HG03469 (cell line): ENCODE data around the gene FAM180A.

Source experiments
- ATAC-seq: cut with Tn5 transposase; IDR thresholded peaks from one replicate; pipeline ENCODE4 v1.9.1; 2021; ENCODE audit warnings: mild to moderate bottlenecking, moderate library complexity, moderate number of reproducible peaks; ENCODE audit not compliant: unreplicated experiment

FAM180A gene

DNA sequence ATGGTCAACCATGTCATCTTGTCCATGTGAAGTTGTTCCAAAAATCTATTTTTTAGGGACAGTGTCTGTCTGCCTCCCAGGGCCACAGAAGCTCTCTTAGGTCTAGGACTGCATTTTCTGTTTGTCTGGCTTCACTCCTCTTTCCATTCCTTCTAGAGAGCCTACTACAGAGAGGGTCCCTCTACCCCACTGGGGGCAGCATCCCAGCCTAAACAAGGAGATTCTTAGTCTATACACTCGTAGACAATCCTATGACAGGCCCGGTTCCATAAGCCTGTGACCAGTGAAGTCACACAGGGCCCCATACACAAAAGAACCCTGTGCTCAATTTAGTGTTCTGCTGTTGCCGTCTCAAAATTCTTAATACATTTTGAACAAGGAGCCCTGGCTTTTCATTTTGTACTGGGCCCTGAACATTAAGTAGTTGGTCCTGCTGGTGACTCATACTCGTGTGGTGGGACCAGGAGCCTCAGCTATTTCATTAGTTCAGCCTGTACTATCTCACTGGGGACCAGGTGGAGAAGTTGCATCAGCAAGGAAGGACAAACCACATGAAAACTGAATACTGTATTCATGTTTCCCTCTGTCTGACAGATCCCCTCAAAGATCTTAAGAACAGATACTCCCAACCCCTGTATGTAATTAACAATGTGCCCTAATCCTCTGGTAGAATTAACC is 23.5 kb upstream of the FAM180A start:
- ATAC-seq: no peak

DNA sequence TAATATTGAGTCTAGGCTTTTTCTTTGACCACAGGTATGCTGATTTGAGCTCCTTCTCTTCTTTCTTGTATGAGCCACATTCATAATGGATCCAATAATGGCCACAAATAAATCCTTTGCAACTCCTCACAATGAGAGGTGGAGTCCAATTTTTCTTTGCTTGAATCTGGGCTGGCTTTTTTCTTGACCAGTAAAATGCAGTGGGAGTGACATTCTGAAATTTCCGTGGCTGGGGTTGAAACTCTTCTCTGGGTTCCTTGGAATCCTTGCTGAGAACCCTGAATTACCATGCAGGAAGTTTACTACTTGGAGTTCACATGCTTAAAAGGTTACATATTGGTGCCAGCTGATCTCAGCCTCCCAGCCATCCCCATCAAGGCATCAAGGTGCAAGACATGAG is 22.4 kb upstream of the FAM180A start:
- ATAC-seq: no peak

DNA sequence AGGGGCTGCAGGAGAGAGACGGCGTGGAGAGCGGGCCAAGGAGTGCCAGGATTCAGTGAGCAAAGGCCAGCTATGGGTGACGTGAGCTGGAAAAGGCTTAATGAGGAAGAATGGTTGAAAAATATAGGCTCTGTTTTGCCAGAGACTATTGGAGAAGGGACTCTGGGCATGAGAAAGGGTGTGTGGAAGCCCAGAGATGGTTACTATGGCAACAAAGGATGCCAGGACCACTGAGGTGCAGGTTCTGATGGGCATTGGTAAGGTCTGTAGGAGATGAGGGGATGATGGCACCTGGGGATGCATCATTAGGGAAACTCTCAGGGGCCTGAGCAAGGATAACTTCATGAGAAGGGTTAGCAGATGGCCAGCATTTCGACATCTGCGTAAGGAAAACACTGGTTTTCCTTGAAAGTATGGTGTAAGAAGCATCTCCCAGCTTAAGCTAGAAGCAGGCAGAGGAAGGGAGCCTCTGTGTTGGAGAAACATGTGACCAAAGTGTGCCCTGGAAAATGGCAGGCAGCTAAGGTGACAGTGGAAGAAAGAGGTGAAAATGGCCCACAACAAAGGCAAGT is 21.6 kb upstream of the FAM180A start:
- ATAC-seq: no peak

DNA sequence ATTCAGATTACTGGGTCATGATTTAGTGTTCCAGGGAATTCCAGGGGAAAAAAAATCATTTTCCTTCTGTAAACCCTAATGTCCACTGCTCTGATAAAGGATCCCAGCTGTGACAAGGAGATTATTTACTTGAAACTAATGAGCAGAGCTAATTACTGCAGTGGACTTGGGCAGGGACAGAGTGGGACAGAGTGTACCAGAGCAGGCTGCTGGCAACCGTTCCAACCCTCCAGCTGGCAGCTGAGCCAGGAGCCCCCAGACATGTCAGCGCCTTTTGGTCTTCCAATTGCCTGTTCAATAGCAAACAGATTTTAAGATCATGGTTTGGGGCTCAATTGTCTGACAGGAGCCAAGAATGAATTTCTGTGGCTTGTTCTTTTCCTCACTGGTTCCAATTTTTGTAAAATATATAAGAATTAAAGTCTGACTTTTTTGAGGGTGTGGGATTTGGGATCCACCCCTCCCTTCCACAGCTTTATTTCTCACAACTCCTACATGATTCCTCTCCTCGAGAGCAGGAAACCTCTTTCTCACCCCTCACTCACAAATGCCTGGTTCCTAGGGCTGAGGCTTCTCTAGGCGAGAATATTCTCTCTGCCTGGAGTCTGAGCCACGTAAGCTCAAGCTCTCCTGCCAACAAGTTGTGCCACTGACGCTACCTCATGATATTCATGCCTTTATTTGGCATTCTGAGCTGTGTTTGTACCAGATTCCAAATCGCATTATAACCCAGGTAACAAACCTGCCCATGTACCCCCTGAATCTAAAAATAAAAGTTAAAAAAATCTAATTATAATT is 20.6 kb upstream of the FAM180A start:
- no peak for ATAC-seq

DNA sequence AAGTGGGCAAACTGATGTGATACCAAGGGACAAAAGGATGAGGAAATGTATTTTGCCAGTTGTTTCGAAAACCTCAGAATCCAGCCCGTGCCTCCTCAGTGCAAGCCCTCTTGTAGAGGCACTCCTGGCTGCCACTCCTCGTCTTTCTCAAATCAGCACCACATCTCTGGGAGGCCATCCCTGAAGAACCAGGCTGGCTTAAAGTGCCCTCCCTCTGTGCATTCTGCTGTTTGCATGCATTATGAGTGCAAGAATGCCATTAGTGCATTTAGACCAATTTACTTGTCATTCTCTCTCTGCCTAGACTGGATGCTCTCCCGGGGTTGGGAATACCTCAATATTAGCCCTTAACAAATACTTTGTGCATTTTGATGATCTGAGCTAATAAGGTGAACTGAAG is 19.9 kb upstream of the FAM180A start:
- ATAC-seq: no peak

DNA sequence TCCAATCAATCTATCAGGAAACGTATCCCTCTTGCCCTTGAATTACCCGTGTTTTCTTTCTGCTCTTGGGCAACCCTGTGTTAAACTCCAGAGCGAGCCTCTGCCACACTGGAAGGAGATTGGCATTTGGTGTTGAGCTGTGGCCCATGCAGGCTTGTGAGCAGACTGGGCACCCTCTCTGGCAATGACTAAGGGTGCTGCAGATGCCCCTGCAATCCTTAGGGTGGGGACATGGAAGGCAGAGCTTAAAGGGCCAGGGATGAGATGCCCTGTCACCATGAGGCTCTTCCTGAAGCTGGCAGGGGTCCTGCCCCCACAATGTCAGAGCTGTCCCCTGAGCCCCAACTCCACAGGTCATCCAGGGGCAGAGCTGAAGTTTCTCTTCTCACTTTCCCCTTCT is 19.5 kb upstream of the FAM180A start:
- ATAC-seq: no peak

DNA sequence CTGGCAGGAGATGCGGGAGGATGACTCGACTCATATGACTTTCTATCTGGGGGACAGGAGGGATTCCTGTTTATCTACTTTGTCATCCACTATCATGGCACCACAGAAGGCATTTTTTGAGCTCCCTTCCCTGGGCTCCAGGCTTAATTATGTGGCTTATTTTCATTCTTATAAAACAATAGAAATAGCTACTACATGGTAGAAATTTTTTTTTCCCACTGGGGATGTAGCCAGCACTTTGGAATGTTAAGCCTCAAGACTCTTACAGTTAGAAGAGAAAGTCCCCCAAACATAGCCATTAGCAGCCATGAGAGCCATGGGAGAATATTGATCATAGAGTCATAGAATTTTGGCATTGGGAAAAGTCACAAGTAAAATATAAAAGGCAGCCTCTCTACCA is 14.6 kb upstream of the FAM180A start:
- ATAC-seq: no peak

DNA sequence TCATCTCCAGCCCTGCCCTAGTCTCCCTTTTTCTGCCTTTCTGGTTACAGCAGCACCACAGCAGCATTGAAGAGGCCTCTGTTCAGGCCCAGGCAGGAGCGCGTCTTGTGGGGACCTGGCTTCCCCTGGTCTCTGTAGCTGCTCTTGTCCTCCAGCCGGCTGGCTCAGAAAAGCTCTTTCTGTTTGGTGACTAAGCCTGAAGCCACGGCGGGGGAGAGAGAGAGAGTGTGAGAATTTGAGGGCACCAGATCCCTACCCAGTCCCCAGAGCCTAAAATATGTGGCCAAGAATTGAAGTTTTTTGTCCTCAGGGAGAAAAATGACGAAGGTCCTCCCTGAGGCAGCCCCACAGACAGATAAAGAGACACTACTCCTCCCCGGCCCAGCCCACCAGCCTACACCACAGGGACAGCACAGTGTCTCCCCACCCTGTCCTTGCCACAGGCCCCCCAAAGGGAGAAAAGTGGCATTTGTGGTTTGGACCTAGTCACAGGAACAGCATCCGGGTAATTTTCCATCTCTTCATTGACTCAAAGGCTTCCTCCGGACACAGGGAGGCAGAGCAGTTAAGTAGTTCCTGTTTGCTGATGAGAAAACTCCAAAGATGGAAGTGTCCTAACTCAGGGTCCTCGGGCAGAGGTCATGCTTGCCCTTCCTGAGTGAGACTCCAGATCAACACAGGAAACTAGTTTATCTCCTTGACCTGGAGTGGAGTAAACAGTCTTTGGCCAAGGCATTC is 13.3 kb upstream of the FAM180A start:
- no peak for ATAC-seq

DNA sequence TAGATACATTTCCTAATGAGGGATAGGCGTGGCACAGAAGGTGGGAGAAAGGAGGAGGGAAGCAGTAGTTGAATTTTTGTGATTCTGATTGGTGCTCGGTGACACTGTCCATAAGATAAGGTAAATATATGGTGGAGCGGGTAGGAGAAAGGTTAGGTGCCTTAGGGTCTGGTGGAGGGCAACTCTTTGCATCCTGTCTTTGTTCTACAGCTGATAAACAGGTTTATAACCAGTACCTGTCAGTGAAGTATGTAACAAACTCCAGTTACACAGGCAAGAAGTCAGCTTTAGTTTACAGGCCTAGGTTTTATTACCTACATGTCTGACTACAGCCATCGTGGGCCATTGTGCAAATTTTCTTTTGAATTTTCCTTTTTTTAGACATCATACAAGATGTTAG is 10.9 kb upstream of the FAM180A start:
- ATAC-seq: no peak

DNA sequence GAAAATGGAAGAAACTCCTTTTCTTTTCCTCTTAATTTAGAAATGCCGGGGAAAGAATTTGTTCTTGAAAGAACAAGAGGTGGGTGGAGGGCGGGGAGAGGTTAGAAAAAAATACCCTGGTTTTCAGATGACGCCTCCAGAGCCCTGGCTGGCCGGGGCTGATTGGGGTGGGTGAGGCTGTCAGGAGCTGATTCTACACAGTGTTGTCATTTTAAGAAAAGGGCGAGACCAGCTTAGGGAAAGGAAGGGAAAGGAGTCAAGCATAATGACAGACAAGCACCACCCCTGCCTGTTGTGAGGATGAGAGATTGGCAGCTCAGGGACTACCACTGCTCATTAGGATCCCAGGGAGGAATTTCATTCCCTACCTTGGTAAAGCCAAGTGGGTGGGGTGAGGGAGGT is 9.9 kb upstream of the FAM180A start:
- no peak for ATAC-seq

DNA sequence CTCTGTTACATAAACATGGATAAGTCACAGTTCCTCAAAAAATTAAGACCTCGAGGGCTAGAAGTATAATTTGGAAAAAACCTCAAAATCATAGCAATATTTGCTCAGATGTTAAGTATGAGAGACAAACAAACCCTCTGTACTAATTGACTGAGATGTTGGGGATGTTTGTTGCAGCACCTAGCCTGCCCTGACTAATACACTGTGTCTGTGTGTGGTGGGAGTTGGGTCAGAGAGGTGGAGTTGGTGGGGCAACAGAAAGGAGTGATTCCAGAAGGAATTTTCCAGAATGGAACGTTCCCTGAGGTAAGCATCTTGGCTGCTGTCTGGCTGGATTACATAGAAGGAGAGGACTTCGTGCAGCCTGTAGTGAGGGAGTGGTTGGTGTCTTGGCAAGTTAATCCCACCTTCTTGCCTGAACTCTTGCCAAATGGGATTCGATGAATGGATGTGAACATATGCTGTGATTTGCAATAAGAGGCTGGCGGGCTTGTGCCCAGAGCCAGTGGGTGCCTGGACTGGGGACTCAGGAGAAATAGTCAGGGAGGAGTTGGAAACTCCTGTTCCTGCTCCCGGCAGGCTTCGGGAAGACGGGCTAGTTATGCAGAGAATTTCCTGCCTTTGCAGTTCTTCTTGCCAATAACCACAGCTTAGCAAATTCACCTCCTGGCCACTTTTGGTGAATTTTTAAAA is 9.3 kb upstream of the FAM180A start:
- no peak for ATAC-seq

DNA sequence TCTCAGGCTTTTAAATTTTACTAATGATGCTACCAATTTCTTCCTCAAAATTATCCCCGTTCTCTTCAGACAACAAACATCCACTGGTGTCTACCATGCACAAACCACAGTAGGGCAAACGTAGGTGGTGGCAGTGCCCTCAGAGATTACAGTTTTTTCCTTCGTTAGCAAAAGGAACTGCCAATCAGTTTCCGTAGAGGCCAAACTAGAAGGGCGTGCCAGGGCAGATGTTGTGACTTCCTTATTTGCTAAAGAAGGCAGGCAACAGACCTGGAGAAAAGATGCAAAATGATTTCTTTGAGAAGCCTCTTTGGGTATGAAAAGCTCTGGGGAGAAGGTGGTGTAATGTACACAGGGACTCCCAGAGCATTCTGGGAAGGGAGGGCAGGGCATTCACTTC is 7.6 kb upstream of the FAM180A start:
- no peak for ATAC-seq

DNA sequence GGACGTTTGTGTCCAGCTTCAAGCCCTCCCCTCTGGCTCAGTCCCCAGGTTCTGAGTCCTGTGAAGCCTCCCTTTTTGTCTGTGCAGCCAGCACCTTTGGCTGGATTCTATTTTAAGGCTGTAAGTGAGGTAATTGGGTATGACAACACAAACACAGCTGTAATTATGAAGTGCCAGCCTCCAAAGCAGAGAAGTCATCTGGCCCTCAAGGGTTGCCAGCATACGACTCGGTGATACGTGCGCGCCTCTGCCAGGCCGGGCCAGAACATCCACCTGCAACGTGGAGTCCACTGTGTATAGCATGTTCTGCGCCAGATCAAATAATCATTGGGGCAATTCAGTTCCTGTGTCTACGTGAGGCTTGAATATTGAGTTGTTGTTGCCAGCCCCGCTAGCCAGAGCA is 6.7 kb upstream of the FAM180A start:
- no peak for ATAC-seq

DNA sequence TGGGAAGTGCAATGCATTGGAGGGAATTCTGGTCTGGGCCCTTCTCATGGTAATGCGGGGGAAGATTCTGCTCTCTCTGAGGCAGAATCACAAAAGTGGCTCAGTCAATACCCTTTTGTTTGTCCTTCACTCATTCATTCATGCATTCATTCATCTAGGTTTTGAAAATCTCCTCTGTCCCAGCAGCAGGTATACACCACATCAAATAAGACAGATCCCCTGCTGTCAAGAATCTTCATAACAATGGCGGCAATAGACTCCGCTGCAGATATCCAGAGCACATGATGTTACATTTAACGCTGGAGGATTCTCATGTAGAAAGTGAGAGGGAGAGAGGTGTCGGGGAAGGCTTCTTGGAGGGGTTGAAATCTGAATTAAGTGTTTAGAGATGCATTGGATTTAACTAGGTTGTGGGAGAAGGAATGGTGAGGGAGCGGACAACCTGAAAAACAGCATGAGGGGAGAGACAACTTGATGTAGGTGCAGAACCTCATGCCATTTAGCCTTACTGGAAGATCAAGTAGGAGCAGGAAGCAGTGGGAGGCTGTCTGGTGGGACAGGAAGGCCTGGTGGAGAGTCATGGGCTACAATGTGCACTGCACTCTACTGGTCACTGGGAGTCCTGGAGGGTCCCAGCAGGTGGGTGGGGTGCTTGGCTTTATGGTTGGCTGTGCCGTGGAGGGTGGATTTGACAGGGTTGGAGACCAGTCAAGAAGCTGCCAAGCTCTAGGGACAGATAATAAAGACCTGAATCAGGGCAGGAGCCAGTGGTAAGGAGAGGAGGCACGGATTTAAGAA is 5.2 kb upstream of the FAM180A start:
- ATAC-seq: no peak

DNA sequence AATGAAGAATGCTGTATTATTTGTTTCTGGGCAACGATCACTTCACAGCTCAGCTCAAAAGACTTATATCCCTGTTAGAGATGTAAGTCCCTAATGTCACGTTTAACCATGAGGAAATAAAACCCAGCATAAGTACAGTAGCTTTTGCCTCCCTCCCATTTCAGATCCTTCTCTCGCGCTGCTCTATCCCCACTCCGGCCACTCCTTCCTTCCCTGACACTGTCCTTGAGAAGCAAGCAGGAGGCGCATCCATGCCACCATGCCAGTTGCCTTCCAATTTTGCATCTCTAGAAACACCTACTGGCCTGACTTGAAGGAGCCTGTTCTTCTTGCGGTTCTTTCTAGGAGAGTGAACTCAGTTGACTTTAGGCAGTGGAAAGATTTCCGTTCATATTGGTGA is 1.2 kb downstream of the FAM180A start:
- ATAC-seq: no peak

DNA sequence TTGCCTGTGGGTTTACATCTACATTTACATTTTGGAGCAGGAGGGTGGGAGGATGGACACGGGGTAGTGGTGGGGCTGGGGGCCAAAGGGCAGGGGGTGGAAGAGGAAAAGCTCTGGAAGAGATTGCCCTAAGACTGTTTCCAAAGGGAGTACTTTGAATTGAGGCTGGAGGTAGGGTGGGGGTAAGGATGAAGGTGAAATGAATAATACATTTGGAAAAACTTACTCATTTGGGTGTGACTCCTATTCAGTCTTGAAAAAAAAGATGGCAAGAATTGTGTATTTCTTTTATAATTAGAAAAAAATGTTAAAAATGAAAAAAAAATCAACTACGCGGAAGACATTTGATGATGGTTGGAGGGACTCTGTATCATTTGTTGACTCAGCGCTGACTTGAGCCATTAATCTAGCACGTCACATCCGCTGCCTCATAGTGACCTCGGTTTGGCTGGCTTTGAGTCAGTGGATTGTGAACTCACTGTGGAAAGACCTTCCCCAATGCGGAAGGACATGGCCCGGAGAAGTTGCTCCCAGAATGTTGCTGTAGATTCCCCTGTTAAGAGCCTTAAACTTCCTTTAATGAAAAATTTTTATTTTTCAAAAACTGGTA is 2.8 kb downstream of the FAM180A start:
- ATAC-seq: no peak

DNA sequence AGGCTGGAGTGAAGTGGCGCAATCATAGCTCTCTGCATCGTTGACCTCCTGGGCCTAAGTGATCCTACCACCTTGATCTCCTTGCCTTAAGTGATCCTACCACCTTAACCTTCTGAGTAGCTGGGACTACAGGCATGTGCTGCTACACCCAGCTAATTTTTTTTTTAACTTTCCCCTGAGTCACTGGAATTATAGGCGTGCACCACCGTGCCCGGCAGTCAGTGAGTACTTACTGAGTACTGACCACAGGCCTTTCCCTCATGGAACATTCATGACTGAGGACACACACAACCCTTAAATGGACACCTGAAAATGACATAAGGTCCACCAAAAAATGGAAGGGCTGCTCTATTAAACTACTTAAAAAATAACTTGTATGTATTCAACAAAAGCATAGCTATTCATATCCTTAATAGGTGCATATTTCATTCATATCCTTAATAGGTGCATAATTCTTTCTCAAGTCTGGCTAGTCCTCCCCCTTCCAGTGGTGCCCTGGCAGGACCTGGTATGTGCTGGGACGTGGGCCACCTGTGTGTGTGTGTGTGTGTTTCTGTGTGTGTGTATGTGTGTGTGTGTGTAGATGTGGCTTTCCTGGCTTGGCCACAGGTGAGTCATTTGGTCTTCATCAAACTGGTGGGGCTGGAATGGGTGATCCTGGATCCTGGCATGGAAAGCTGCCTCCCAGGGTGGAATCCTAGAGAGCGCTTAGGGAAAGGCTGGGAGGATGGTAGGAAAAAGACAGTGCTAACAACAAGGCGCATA is 3.5 kb downstream of the FAM180A start:
- no peak for ATAC-seq

DNA sequence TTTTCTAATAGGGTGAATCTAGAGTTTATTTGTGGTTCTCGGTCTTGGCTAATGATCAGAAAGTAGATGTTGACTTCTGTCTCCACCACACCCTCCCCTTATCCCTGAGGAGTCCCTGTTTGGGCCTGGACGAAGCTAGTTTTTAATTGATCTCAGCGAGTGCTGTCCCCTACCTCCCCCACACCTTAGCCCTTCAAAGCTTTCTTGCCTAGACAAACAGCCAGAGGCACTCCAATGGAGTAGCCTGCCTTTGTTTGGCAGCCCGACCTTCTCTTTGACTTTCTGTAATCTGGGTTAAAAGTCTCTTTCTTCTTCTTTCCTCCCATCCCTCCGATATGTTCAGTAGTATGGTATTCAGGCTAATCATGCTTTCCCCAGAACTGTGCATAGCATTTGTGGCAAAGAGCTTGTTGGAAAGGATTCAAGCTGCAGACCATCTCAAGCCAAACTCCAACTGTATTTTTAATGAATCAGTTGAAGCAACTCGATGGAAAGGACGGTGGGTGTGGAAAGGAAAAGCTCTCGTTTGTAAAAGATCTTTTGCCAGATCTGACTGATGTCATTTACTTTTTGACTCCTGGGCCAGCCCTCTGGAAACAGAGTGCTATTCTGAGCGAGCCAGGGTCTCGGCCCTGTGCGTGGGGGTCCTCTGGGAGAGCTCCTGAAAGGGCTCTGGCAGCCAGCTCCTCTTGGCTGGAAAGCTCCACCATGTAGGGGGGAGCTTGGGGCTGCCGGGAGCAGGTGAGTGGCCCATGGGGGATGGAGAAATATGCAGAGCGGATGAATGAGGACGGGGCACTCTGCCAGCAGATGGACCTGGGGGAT is 4.5 kb downstream of the FAM180A start:
- no peak for ATAC-seq
